Right lung (tissue), 5 donors: ENCODE data around the gene ACBD7. TPM values are rescaled to one million over a fixed set of nuclear protein-coding genes. Genes with fewer than 3 reads are reported as not detected.

Source experiments
- DNase-seq, 2 donors: peaks; one replicate each; pipeline ENCODE4 v3.0.0-alpha.2; 2013
- polyA plus RNA-seq, 5 donors: library from polyadenylated mRNA; unstranded; fragments of 120-200 nt; gene quantifications; one replicate each; pipeline versions ENCODE4 v1.2.1 to v1.2.3, GENCODE V29; 2013; ENCODE audit warnings: inconsistent platforms in 1 of 5, low replicate concordance in 1 of 5; ENCODE audit not compliant: insufficient read length in 5 of 5, insufficient read depth in 1 of 5

The ACBD7 gene
- polyA plus RNA-seq, 5 donors, result 3.7 to 7.7 (median 5.0) TPM

GRCh38 chr10:15092855-15093408 lies 4.4 kb upstream of the ACBD7 start:
- no peak for DNase-seq

GRCh38 chr10:15091418-15091817 lies 2.8 kb upstream of the ACBD7 start:
- DNase-seq, result no peak

GRCh38 chr10:15084502-15084922 lies 4.1 kb downstream of the ACBD7 start:
- DNase-seq, result peak; percentile 80 to 88

GRCh38 chr10:15083674-15084501 lies 4.7 kb downstream of the ACBD7 start:
- no peak for DNase-seq

- no peak for DNase-seq
Observed at GRCh38 chr10:15075421-15075820, 13.2 kb downstream of the ACBD7 start.

GRCh38 chr10:15072358-15072757 lies 16.2 kb downstream of the ACBD7 start:
- DNase-seq, result no peak

GRCh38 chr10:15069230-15069629 lies 19.3 kb downstream of the ACBD7 start:
- no peak for DNase-seq

GRCh38 chr10:15068802-15069201 lies 19.8 kb downstream of the ACBD7 start:
- DNase-seq, result no peak

- DNase-seq, result no peak
Observed at GRCh38 chr10:15067154-15067553, 21.4 kb downstream of the ACBD7 start.

GRCh38 chr10:15060638-15061037 lies 27.9 kb downstream of the ACBD7 start:
- DNase-seq, result no peak

GRCh38 chr10:15059914-15060313 lies 28.7 kb downstream of the ACBD7 start:
- DNase-seq, result no peak

- DNase-seq, result no peak
Observed at GRCh38 chr10:15058689-15059088, 29.9 kb downstream of the ACBD7 start.

GRCh38 chr10:15053061-15053460 lies 35.5 kb downstream of the ACBD7 start:
- DNase-seq, result no peak

GRCh38 chr10:15052121-15052520 lies 36.5 kb downstream of the ACBD7 start:
- no peak for DNase-seq

- no peak for DNase-seq
Observed at GRCh38 chr10:15049533-15049932, 39.0 kb downstream of the ACBD7 start.

GRCh38 chr10:15046626-15047025 lies 42.0 kb downstream of the ACBD7 start:
- DNase-seq, result no peak

- no peak for DNase-seq
Observed at GRCh38 chr10:15045380-15045779, 43.2 kb downstream of the ACBD7 start.

- no peak for DNase-seq
Observed at GRCh38 chr10:15043674-15044073, 44.9 kb downstream of the ACBD7 start, which contains the start of gene OLAH. OLAH (plus strand) TSS chr10:15043943; CDS start chr10:15047289, 3,346 bp downstream.

- no peak for DNase-seq
Observed at GRCh38 chr10:15038416-15038815, 50.2 kb downstream of the ACBD7 start.

- DNase-seq, result no peak
Observed at GRCh38 chr10:15037691-15038090, 50.9 kb downstream of the ACBD7 start.

GRCh38 chr10:15035385-15036301 lies 52.9 kb downstream of the ACBD7 start:
- DNase-seq, result no peak

GRCh38 chr10:15027741-15028140 lies 60.8 kb downstream of the ACBD7 start:
- no peak for DNase-seq
